Measurements from ENCODE around the gene XIAP. TPM values are rescaled to one million over a fixed set of nuclear protein-coding genes. Genes with fewer than 3 reads are reported as not detected.
A peak's percentile ranks its signal among the peaks of the same experiment; 100 is the strongest.
"Not testable (repeated sequence)": the region's sequence is repeated elsewhere in the genome, so short reads cannot be mapped to it uniquely, and the experiment has no call there.

Gene XIAP
- total RNA-seq, 1 donor from 2014 or later, result 95.3 TPM

- DNase-seq, result no peak
Observed at GRCh38 chrX:123876844-123877243, 17.0 kb downstream of the XIAP start.

- DNase-seq, result no peak
Observed at GRCh38 chrX:123878252-123878721, 18.4 kb downstream of the XIAP start.

GRCh38 chrX:123881330-123881729 is 21.5 kb downstream of the XIAP start:
- DNase-seq, result no peak

GRCh38 chrX:123882391-123882790 is 22.5 kb downstream of the XIAP start:
- DNase-seq, result no peak

- DNase-seq, result no peak
Observed at GRCh38 chrX:123884809-123885408, 25.1 kb downstream of the XIAP start.

GRCh38 chrX:123899701-123900100 is 39.8 kb downstream of the XIAP start:
- DNase-seq, result no peak

GRCh38 chrX:123903261-123903660 is 43.4 kb downstream of the XIAP start:
- not testable (repeated sequence) for DNase-seq

GRCh38 chrX:123905332-123905731 is 45.5 kb downstream of the XIAP start:
- DNase-seq, result no peak

GRCh38 chrX:123906557-123907316 is 46.9 kb downstream of the XIAP start:
- DNase-seq, result no peak

- DNase-seq, result no peak
Observed at GRCh38 chrX:123909523-123909922, 49.7 kb downstream of the XIAP start.

GRCh38 chrX:123917069-123917468 is 57.2 kb downstream of the XIAP start:
- DNase-seq, result no peak

GRCh38 chrX:123918106-123918721 is 58.4 kb downstream of the XIAP start:
- no peak for DNase-seq

- DNase-seq, result no peak
Observed at GRCh38 chrX:123920105-123920785, 60.4 kb downstream of the XIAP start.

GRCh38 chrX:123923211-123923610 is 63.4 kb downstream of the XIAP start:
- DNase-seq, result no peak

- no peak for DNase-seq
Observed at GRCh38 chrX:123924186-123924585, 64.3 kb downstream of the XIAP start.

- DNase-seq, result no peak
Observed at GRCh38 chrX:123927845-123928244, 68.0 kb downstream of the XIAP start.

GRCh38 chrX:123932055-123932454 is 72.2 kb downstream of the XIAP start:
- not testable (repeated sequence) for DNase-seq

GRCh38 chrX:123943074-123943473 is 83.2 kb downstream of the XIAP start:
- DNase-seq, result no peak

- DNase-seq, result no peak
Observed at GRCh38 chrX:123943488-123943887, 83.6 kb downstream of the XIAP start.

GRCh38 chrX:123949846-123950245 is 90.0 kb downstream of the XIAP start:
- no peak for DNase-seq

- peak; percentile 25 for DNase-seq
Observed at GRCh38 chrX:123959281-123960063, 99.6 kb downstream of the XIAP start.

GRCh38 chrX:123960956-123961267 is 101.1 kb downstream of the XIAP start:
- no peak for DNase-seq
